Keratinocyte (primary cell): ENCODE measurements around the gene ZNF726.

ENCODE experiments used
- CTCF ChIP-seq, 3 experiments: IDR thresholded peaks in 1 of 3; conservative IDR thresholded peaks in 1 of 3; optimal IDR thresholded peaks in 1 of 3; 2 replicates in 2 of 3; 3 replicates in 1 of 3; pipeline versions ENCODE3 to v1.5.1; 2011; ENCODE audit warnings: low read length in 3 of 3, mild to moderate bottlenecking in 3 of 3, moderate library complexity in 2 of 3, control low read depth in 1 of 3, inconsistent platforms in 1 of 3; ENCODE audit not compliant: insufficient read depth in 2 of 3; ENCODE audit errors: extremely low read depth in 1 of 3
- EZH2 ChIP-seq: IDR thresholded peaks from one replicate; pipeline ENCODE4 v1.6.1; 2012; ENCODE audit warnings: inconsistent platforms, mild to moderate bottlenecking, low read length, moderate library complexity

- TF ChIP-seq CTCF (optimal IDR thresholded peaks at IDR 0.05 in 1 of 3, IDR thresholded peaks at IDR 0.05 in 1 of 3, conservative IDR thresholded peaks at IDR 0.05 in 1 of 3; ENCODE audit: extremely low read depth in 1 of 3, insufficient read depth in 2 of 3, low read length in 3 of 3): no peak
- TF ChIP-seq EZH2: no peak
Observed at GRCh38 chr19:23981863-23982262, 67.2 kb downstream of the ZNF726 start.
